Psoas muscle (tissue), 8 donors: ENCODE data around the gene KANK4. TPM values are rescaled to one million over a fixed set of nuclear protein-coding genes. Genes with fewer than 3 reads are reported as not detected.

Source experiments
- ATAC-seq, 4 donors: fragments of 200-7000 bp; cut with Tn5 transposase; one replicate each; pipeline ENCODE4 v1.9.1; 2020; ENCODE audit warnings: moderate library complexity in 3 of 4, mild to moderate bottlenecking in 2 of 4
- DNase-seq, 2 donors: peaks; one replicate each; pipeline ENCODE4 v3.0.0-alpha.2; 2020
- H3K27ac ChIP-seq: fragments of 200-600 bp; one replicate; pipeline ENCODE4 v1.8.0; 2022
- H3K27me3 ChIP-seq, 3 donors: fragments of 200-600 bp in 1 of 3; one replicate each; pipeline versions ENCODE4 v1.6.1 to v1.8.0; 2013 to 2022; ENCODE audit warnings: low read length in 2 of 3, mild to moderate bottlenecking in 2 of 3, moderate library complexity in 1 of 3; ENCODE audit not compliant: insufficient read depth in 3 of 3
- H3K36me3 ChIP-seq, 2 donors: fragments of 200-600 bp in 1 of 2; one replicate each; pipeline versions ENCODE4 v1.6.1 to v1.8.0; 2013 to 2022; ENCODE audit warnings: low read depth in 1 of 2, mild to moderate bottlenecking in 1 of 2, moderate library complexity in 1 of 2; ENCODE audit not compliant: insufficient read depth in 1 of 2
- H3K4me1 ChIP-seq: fragments of 200-600 bp; one replicate; pipeline ENCODE4 v1.8.0; 2022
- H3K4me3 ChIP-seq: fragments of 200-600 bp; one replicate; pipeline ENCODE4 v1.8.0; 2022; ENCODE audit warnings: mild to moderate bottlenecking
- H3K9me3 ChIP-seq: fragments of 200-600 bp; one replicate; pipeline ENCODE4 v1.8.0; 2022
- CTCF ChIP-seq: fragments of 200-600 bp; IDR thresholded peaks from one replicate; pipeline ENCODE4 v1.8.0; 2022; ENCODE audit warnings: antibody characterized with exemption
- WGBS, 3 donors: extraction: QIAGEN DNeasy Blood & Tissue Kit; methylation state at CpG; one replicate each; pipeline versions ENCODE4 v1.1.6 to v1.1.7; 2013; 5-methylcytosine and 5-hydroxymethylcytosine counted together
- intact Hi-C, 2 donors: fragments of 100-400 bp; cut with DNase I; formaldehyde crosslinking; loops; one replicate each; pipeline versions ENCODE4 v1.11.0 to v1.14.2; 2022
- polyA plus RNA-seq, 3 donors: library from polyadenylated mRNA; stranded (reverse); fragments of 200-250 nt; gene quantifications; one replicate each; pipeline ENCODE4 v1.2.3, GENCODE V29; 2013
- total RNA-seq, 4 donors: library from RNA; stranded (reverse); fragmentation: NEBNext Ultra II Directional in 2 of 4; extraction: Animal tissue kit (Norgen Biotek cat#: 25700) in 2 of 4; gene quantifications; one replicate each; pipeline versions ENCODE4 v1.2.1 to v1.2.4, GENCODE V29; 2021 to 2023
- donor health status: healthy with polysubstance abuse.
- donor health status: DM: no; HTN: no; CAD: no; lungs with moderate emphysema.
- donor health status: Bipolar disorder and iron deficiency.
- donor health status: healthy.
- donor health status: DM: yes; HTN: yes; CAD: no.
- donor health status: DM: no; HTN: no; CAD: no.
- donor health status: DM: no; HTN: no; CAD: no.
- donor health status: DM: yes; HTN: yes; CAD: no.

Gene KANK4
- total and polyA plus RNA-seq, 7 donors = 0.09 to 1.1 (median 0.17) TPM; not detected in 3

GRCh38 chr1:62317021-62317768 is 2.0 kb downstream of the KANK4 start:
- intact Hi-C loops = no loop called here
- WGBS, 3 donors = 91 to 95% (median 95%) methylated on average over 9 of the region's 9 CpGs

GRCh38 chr1:62316135-62316534 is 3.1 kb downstream of the KANK4 start:
- peaks cover 0 to 45% (median 5%) of the 10 kb centered on the region in 3 donors for H3K27me3 ChIP-seq

More at GRCh38 chr1:62317021-62317768, 2.0 kb downstream of the KANK4 start:
- no peak overlapping the region for H3K27ac ChIP-seq
- no peak overlapping the region for H3K4me3 ChIP-seq
- ATAC-seq = no peak
- no peaks in the 10 kb centered on the region for H3K36me3 ChIP-seq
- no peak for DNase-seq
- H3K9me3 ChIP-seq = no peaks in the 10 kb centered on the region
- no peak for TF ChIP-seq CTCF
- H3K4me1 ChIP-seq = no peaks in the 10 kb centered on the region
- H3K27me3 ChIP-seq = peaks cover 0 to 45% (median 5%) of the 10 kb centered on the region in 3 donors

DNA sequence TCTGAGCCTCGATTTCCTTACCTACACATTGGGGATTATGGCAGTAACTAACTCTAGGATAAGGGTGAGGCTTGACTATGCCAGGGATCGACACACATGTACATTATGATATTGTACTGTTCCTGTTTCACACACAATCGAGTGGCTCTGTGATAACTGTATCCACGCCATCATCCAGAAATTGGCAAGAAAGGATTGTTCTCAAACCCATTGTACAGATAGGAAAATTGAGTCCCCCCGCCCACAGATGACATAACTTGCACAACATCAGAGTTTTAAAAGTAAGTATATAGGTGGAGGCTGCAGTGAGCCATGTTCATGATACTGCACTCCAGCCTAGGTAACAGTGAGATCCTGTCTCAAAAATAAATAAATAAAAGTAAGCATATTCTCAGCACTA is 3.8 kb downstream of the KANK4 start:
- no peak for DNase-seq
- no peak for TF ChIP-seq CTCF

More at GRCh38 chr1:62316135-62316534, 3.1 kb downstream of the KANK4 start:
- Histone ChIP-seq H3K4me1 (no peaks in the 10 kb centered on the region), H3K27ac (no peak overlapping the region), H3K36me3 (no peaks in the 10 kb centered on the region), H3K9me3 (no peaks in the 10 kb centered on the region), H3K4me3 (no peak overlapping the region)
- ATAC-seq (no peak), DNase-seq (no peak)
- WGBS, 3 donors = 80 to 83% (median 82%) methylated on average over 3 of the region's 3 CpGs
- no peak for TF ChIP-seq CTCF
- intact Hi-C loops = no loop called here

GRCh38 chr1:62314454-62315350 is 4.5 kb downstream of the KANK4 start:
- WGBS, 3 donors = 71 to 81% (median 72%) methylated on average over 16 of the region's 16 CpGs
- Histone ChIP-seq H3K4me1 (no peaks in the 10 kb centered on the region), H3K36me3 (no peaks in the 10 kb centered on the region), H3K9me3 (no peaks in the 10 kb centered on the region), H3K27me3 (peaks cover 0 to 35% (median 5%) of the 10 kb centered on the region in 3 donors), H3K4me3 (no peak overlapping the region), H3K27ac (no peak overlapping the region)
- ATAC-seq (no peak), DNase-seq (no peak)
- TF ChIP-seq CTCF = no peak
- intact Hi-C loops = no loop called here

More for the DNA sequence above, 3.8 kb downstream of the KANK4 start:
- WGBS, 3 donors = 79 to 83% (median 81%) methylated on average over 5 of the region's 5 CpGs
- no peak for ATAC-seq
- no peak overlapping the region for H3K27ac ChIP-seq
- H3K9me3 ChIP-seq = no peaks in the 10 kb centered on the region
- H3K4me1 ChIP-seq = no peaks in the 10 kb centered on the region
- no peak overlapping the region for H3K4me3 ChIP-seq
- H3K27me3 ChIP-seq = peaks cover 0 to 42% (median 5%) of the 10 kb centered on the region in 3 donors
- intact Hi-C loops = no loop called here
- H3K36me3 ChIP-seq = no peaks in the 10 kb centered on the region
